PC-9 (cell line): Measurements from ENCODE around the gene DSTN. TPM values are rescaled to one million over a fixed set of nuclear protein-coding genes. Genes with fewer than 3 reads are reported as not detected.

Experiments
- BruUV-seq: library from RNA; stranded (reverse); fragments of 400-500 nt; replicated peaks from 2 replicates; lab custom pipeline; 2021; lab: Mats Ljungman, UMichigan
- CTCF ChIA-PET: fragments of 300-600 bp; sonication (Branson Sonifier 250); formaldehyde crosslinking; loops from one replicate; lab custom pipeline; 2022; ENCODE audit warnings: antibody characterized with exemption; lab: Charles Lee
- POLR2A ChIA-PET: fragments of 300-600 bp; sonication (Branson Sonifier 250); formaldehyde crosslinking; loops from one replicate; lab custom pipeline; 2022; ENCODE audit warnings: antibody characterized with exemption; ENCODE audit not compliant: unreplicated experiment; lab: Charles Lee
- DNase-seq, 2 experiments: peaks; one replicate each; pipeline versions ENCODE4 v3.0.0 to v3.0.0-alpha.2; 2015 to 2022; ENCODE audit warnings: mixed read lengths in 1 of 2
- H2AFZ ChIP-seq: fragments of 200-600 bp; sonication (generic); 2 replicates; pipeline ENCODE4 v1.8.1; 2017; ENCODE audit warnings: antibody characterized with exemption
- H3F3A ChIP-seq: fragments of 200-600 bp; sonication (generic); 2 replicates; pipeline ENCODE4 v1.8.1; 2017; ENCODE audit warnings: antibody characterized with exemption, mild to moderate bottlenecking, low read depth; ENCODE audit not compliant: insufficient read depth
- H3K27ac ChIP-seq: fragments of 200-600 bp; sonication (generic); 2 replicates; pipeline ENCODE4 v1.6.1; 2016; ENCODE audit warnings: mixed run types
- H3K27me3 ChIP-seq: fragments of 200-600 bp; sonication (generic); 2 replicates; pipeline ENCODE4 v1.6.1; 2016; ENCODE audit warnings: low read depth, mixed run types; ENCODE audit not compliant: insufficient read depth
- H3K36me3 ChIP-seq: fragments of 200-600 bp; sonication (generic); 2 replicates; pipeline ENCODE4 v1.6.1; 2016; ENCODE audit warnings: low read depth, mixed run types
- H3K4me1 ChIP-seq: fragments of 200-600 bp; sonication (generic); replicated peaks from 2 replicates; pipeline ENCODE4 v1.6.1; 2016; ENCODE audit warnings: mixed run types; ENCODE audit not compliant: insufficient read depth
- H3K4me2 ChIP-seq: fragments of 200-600 bp; sonication (generic); 2 replicates; pipeline ENCODE4 v1.6.1; 2017; ENCODE audit warnings: mixed run types
- H3K4me3 ChIP-seq: fragments of 200-600 bp; sonication (generic); 2 replicates; pipeline ENCODE4 v1.6.1; 2016; ENCODE audit warnings: mixed run types
- H3K79me2 ChIP-seq: fragments of 200-600 bp; sonication (generic); 2 replicates; pipeline ENCODE4 v1.6.1; 2017; ENCODE audit warnings: low read depth, mixed run types
- H3K9me2 ChIP-seq: fragments of 200-600 bp; sonication (generic); 2 replicates; pipeline ENCODE4 v1.8.1; 2017; ENCODE audit warnings: mild to moderate bottlenecking; ENCODE audit not compliant: insufficient read depth
- H3K9me3 ChIP-seq: fragments of 200-600 bp; sonication (generic); 2 replicates; pipeline ENCODE4 v1.8.1; 2016; ENCODE audit warnings: low read depth; ENCODE audit not compliant: insufficient read depth
- H4K20me1 ChIP-seq: fragments of 200-600 bp; sonication (generic); 2 replicates; pipeline ENCODE4 v1.8.1; 2017; ENCODE audit not compliant: insufficient read depth
- EZH2 ChIP-seq: fragments of 200-600 bp; sonication (generic); IDR thresholded peaks from 2 replicates; pipeline ENCODE4 v1.8.0; 2017; ENCODE audit warnings: antibody characterized with exemption, low read depth
- intact Hi-C: fragments of 100-400 bp; cut with micrococcal nuclease; formaldehyde crosslinking; loops from one replicate; pipeline ENCODE4 v1.10.0; 2022; ENCODE audit not compliant: unreplicated experiment
- total RNA-seq: library from RNA; stranded (reverse); gene quantifications from 2 replicates; pipeline ENCODE4 v1.2.3, GENCODE V29; 2021
- TF ChIP-seq, protein P1 (sequence below): fragments of 200-600 bp; sonication (generic); conservative IDR thresholded peaks from 2 replicates; pipeline ENCODE4 v1.6.1; 2017; ENCODE audit warnings: mixed run types, antibody characterized with exemption, mild to moderate bottlenecking, moderate library complexity

DSTN gene
- total RNA-seq, 1 experiment from 2014 or later: 366 TPM

DNA sequence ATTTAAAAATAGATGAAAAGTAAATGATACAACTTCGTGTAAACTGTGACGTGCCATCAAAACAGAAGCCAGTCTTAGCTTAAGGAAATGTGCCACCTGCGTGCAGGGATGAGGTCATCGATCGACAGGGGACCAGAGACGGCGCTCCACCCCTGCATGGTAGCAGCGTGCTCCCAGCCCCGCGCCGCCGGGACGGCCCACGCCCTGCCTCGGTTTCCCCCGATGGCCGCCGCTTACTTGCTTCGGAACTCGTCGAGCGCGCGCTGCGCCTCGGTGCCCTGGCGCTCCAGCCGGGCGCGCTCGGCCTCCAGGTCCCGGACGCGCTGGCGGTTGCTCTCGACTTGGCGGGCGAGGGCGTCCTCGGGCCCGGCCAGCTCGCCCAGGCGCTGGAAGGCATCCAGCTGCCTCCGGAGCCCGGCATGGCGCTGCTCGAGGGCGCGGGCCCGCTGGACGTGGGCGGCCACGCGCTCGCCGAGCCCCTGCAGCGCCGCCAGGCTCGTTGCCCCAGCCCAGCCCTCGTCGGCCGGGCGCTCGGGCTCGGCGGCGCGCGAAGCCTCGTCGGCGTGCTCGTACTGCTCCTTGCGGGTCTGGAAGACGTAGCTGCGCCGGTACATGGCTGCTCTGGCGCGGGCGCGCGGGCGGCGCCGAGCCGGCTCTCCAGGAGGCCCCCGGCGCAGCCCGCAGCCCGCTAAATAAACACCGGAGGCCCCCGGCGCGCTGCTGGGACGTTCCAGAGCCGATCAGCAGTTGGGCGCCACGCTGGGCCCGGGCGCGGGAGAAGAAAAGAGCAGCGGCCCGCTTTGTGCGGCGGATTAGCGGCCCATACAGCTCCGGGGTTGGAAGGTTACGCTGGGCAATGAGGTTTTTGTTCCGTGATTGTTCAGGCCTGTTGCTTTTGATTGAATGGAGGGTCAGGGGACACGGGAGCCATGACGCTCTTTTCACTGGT, 38.9 kb upstream of the DSTN start, which contains the start of gene BFSP1:
TSS of gene BFSP1 (minus strand) at position 664 of the 949 bp plus-strand sequence. CDS start at position 614, 50 bp downstream.
- H3K4me3 ChIP-seq: peak within 1 kb of the TSS; percentile 66
- no peaks in the 10 kb centered on the region for H3K9me3 ChIP-seq
- ChIA-PET CTCF (interaction anchor here (0.5 to 0.7 kb wide), 2 partner anchors 26 to 411 kb away, joined by 3 to 8 read pairs; no protein-coding TSS in a partner anchor), POLR2A (interaction anchor here (0.5 to 1.1 kb wide), 5 partner anchors 11 to 408 kb away, joined by 3 to 16 read pairs (median 5); partner anchors contain the start of gene RRBP1)
- H3K4me1 ChIP-seq: peaks cover 16% of the 10 kb centered on the region
- peak within 1 kb of the TSS; percentile 81 for H2AFZ ChIP-seq
- no peaks in the 10 kb centered on the region for H3K36me3 ChIP-seq
- no peaks in the 10 kb centered on the region for H4K20me1 ChIP-seq
- no peaks in the 10 kb centered on the region for H3K27me3 ChIP-seq
- no TSS peak for BruUV-seq
- no peaks in the 10 kb centered on the region; the same call in 1 of the 2 replicates for H3F3A ChIP-seq
- intact Hi-C loops: no loop called here
- peaks cover 3% of the 10 kb centered on the region; the same call in 1 of the 2 replicates for H3K9me2 ChIP-seq
- no peak within 1 kb of the TSS for H3K27ac ChIP-seq
- H3K4me2 ChIP-seq: peak within 1 kb of the TSS; percentile 83
- peak; percentile 39 to 70 for DNase-seq
- TF ChIP-seq EZH2: no peak
- TF ChIP-seq, protein P1, sequence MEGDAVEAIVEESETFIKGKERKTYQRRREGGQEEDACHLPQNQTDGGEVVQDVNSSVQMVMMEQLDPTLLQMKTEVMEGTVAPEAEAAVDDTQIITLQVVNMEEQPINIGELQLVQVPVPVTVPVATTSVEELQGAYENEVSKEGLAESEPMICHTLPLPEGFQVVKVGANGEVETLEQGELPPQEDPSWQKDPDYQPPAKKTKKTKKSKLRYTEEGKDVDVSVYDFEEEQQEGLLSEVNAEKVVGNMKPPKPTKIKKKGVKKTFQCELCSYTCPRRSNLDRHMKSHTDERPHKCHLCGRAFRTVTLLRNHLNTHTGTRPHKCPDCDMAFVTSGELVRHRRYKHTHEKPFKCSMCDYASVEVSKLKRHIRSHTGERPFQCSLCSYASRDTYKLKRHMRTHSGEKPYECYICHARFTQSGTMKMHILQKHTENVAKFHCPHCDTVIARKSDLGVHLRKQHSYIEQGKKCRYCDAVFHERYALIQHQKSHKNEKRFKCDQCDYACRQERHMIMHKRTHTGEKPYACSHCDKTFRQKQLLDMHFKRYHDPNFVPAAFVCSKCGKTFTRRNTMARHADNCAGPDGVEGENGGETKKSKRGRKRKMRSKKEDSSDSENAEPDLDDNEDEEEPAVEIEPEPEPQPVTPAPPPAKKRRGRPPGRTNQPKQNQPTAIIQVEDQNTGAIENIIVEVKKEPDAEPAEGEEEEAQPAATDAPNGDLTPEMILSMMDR: no peak
- H3K79me2 ChIP-seq: no peaks in the 10 kb centered on the region

GRCh38 chr20:17531665-17532025, 38.2 kb upstream of the DSTN start:
- peak overlapping the region; percentile 81 for H2AFZ ChIP-seq
- peaks cover 17% of the 10 kb centered on the region for H3K4me1 ChIP-seq
- no peak overlapping the region for H3K27ac ChIP-seq
- H3K4me2 ChIP-seq: peak overlapping the region; percentile 83
- H3K4me3 ChIP-seq: peak overlapping the region; percentile 66
- no peaks in the 10 kb centered on the region for H3K27me3 ChIP-seq
- no peaks in the 10 kb centered on the region for H4K20me1 ChIP-seq
- no peaks in the 10 kb centered on the region; the same call in 1 of the 2 replicates for H3F3A ChIP-seq
- POLR2A ChIA-PET: interaction anchor here (0.6 to 1.1 kb wide), 3 partner anchors 11 to 407 kb away, joined by 5 to 16 read pairs (median 9); no protein-coding TSS in a partner anchor
- no TSS peak for BruUV-seq
- no peaks in the 10 kb centered on the region for H3K79me2 ChIP-seq
- TF ChIP-seq, protein P1: no peak
- TF ChIP-seq EZH2: no peak
- no peak for DNase-seq
- intact Hi-C loops: no loop called here
- no peaks in the 10 kb centered on the region for H3K9me3 ChIP-seq
- H3K9me2 ChIP-seq: no peaks in the 10 kb centered on the region
- no peaks in the 10 kb centered on the region for H3K36me3 ChIP-seq
- CTCF ChIA-PET: interaction anchor here (0.7 kb wide), 1 partner anchor 411 kb away, joined by 8 read pairs; no protein-coding TSS in a partner anchor

DNA sequence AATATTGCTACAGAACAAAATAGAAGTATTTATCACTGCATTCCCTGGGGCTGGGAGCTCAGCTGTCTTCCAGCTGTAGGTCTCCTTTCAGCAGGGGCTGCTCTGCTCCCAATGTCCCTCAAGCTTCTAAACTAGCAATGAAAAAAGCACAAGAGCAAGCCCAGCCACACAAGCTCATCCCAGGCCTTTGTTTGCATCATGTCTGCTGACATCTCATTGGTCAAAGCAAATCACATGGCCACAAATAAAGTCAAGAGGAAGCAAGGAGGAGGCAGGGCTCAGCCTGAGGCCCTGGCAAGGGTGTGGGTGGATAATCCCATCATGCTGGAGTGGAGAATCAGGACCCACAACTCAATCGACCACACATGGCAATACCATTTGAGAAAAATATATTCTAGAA, 36.5 kb upstream of the DSTN start:
- no peaks in the 10 kb centered on the region for H4K20me1 ChIP-seq
- no TSS peak for BruUV-seq
- TF ChIP-seq EZH2: no peak
- TF ChIP-seq, protein P1: no peak
- H3K4me1 ChIP-seq: peaks cover 33% of the 10 kb centered on the region
- H3K36me3 ChIP-seq: no peaks in the 10 kb centered on the region
- no peaks in the 10 kb centered on the region; the same call in 1 of the 2 replicates for H3K79me2 ChIP-seq
- H3K9me3 ChIP-seq: no peaks in the 10 kb centered on the region
- H2AFZ ChIP-seq: no peak overlapping the region
- no peak overlapping the region for H3K4me3 ChIP-seq
- ChIA-PET POLR2A (interaction anchor here (0.6 kb wide), 1 partner anchor 36 kb away, joined by 6 read pairs; the partner anchor contains the start of gene DSTN), CTCF (interaction anchor here (0.6 kb wide), 1 partner anchor 135 kb away, joined by 3 read pairs; no protein-coding TSS in a partner anchor)
- H3K27me3 ChIP-seq: no peaks in the 10 kb centered on the region
- H3K27ac ChIP-seq: no peak overlapping the region
- H3K4me2 ChIP-seq: no peak overlapping the region
- intact Hi-C loops: no loop called here
- no peaks in the 10 kb centered on the region; the same call in 1 of the 2 replicates for H3F3A ChIP-seq
- peak in 1 of 2 experiments; percentile 40 for DNase-seq
- H3K9me2 ChIP-seq: no peaks in the 10 kb centered on the region
